Ectodermal cell (in vitro differentiated cells): ENCODE measurements around the gene TPI1.
A peak's percentile ranks its signal among the peaks of the same experiment; 100 is the strongest.
"Not testable (repeated sequence)": the region's sequence is repeated elsewhere in the genome, so short reads cannot be mapped to it uniquely, and the experiment has no call there.

Experiments
- H3K27ac ChIP-seq: 2 replicates; pipeline ENCODE4 v1.7.0; 2013; ENCODE audit warnings: mild to moderate bottlenecking, low read depth, low read length; ENCODE audit not compliant: insufficient read depth, poor library complexity, severe bottlenecking
- H3K27me3 ChIP-seq: 2 replicates; pipeline ENCODE4 v1.7.0; 2013; ENCODE audit warnings: mild to moderate bottlenecking, low read length; ENCODE audit not compliant: insufficient read depth, control insufficient read depth, poor library complexity, severe bottlenecking
- H3K36me3 ChIP-seq: one replicate; pipeline ENCODE4 v1.7.0; 2013; ENCODE audit warnings: low read length; ENCODE audit not compliant: control insufficient read depth, insufficient read depth
- H3K4me1 ChIP-seq: one replicate; pipeline ENCODE4 v1.7.0; 2013; ENCODE audit warnings: low read length; ENCODE audit not compliant: control insufficient read depth, insufficient read depth
- H3K4me3 ChIP-seq: 2 replicates; pipeline ENCODE4 v1.7.0; 2013; ENCODE audit warnings: low read depth, low read length, control low read depth; ENCODE audit not compliant: insufficient read depth
- H3K9me3 ChIP-seq: 2 replicates; pipeline ENCODE4 v1.7.0; 2013; ENCODE audit warnings: mild to moderate bottlenecking, low read length, moderate library complexity; ENCODE audit not compliant: control insufficient read depth
- whole genome bisulfite sequencing, 2 experiments: methylation state at CpG; one replicate each; pipeline ENCODE4 v1.1.7; 2013; ENCODE audit warnings: missing lambda C conversion rate in 2 of 2; 5-methylcytosine and 5-hydroxymethylcytosine counted together

Gene TPI1

GRCh38 chr12:6879824-6880223, 12.5 kb downstream of the TPI1 start:
- H3K27me3 ChIP-seq, H3K4me3 ChIP-seq, H3K36me3 ChIP-seq, H3K4me1 ChIP-seq, H3K9me3 ChIP-seq, H3K27ac ChIP-seq: not testable (repeated sequence)
- WGBS, 2 experiments: 92 to 94% methylated on average over 10 to 11 of the region's 11 CpGs

- Histone ChIP-seq H3K4me1 (peaks cover 6% of the 10 kb centered on the region), H3K36me3 (no peaks in the 10 kb centered on the region), H3K27me3 (no peaks in the 10 kb centered on the region), H3K27ac (no peak overlapping the region), H3K9me3 (no peaks in the 10 kb centered on the region), H3K4me3 (no peak overlapping the region)
- 90 to 96% methylated on average over 5 of the region's 5 CpGs for WGBS, 2 experiments
Observed at GRCh38 chr12:6883252-6883651, 15.9 kb downstream of the TPI1 start.

GRCh38 chr12:6883683-6884082, 16.4 kb downstream of the TPI1 start:
- Histone ChIP-seq H3K27ac (no peak overlapping the region), H3K4me3 (no peak overlapping the region), H3K36me3 (no peaks in the 10 kb centered on the region), H3K9me3 (no peaks in the 10 kb centered on the region), H3K4me1 (peaks cover 6% of the 10 kb centered on the region), H3K27me3 (no peaks in the 10 kb centered on the region)
- 95 to 97% methylated on average over 11 of the region's 11 CpGs for WGBS, 2 experiments

GRCh38 chr12:6884539-6884938, 17.2 kb downstream of the TPI1 start:
- Histone ChIP-seq H3K36me3 (no peaks in the 10 kb centered on the region), H3K4me1 (peaks cover 6% of the 10 kb centered on the region), H3K4me3 (no peak overlapping the region), H3K27me3 (no peaks in the 10 kb centered on the region), H3K9me3 (no peaks in the 10 kb centered on the region), H3K27ac (no peak overlapping the region)
- 83 to 86% methylated on average over 22 of the region's 22 CpGs for WGBS, 2 experiments

- H3K9me3 ChIP-seq, H3K4me3 ChIP-seq, H3K27ac ChIP-seq, H3K27me3 ChIP-seq, H3K36me3 ChIP-seq, H3K4me1 ChIP-seq: not testable (repeated sequence)
- 37 to 44% methylated on average over 11 of the region's 15 CpGs for WGBS, 2 experiments
Observed at GRCh38 chr12:6886206-6886999, 19.1 kb downstream of the TPI1 start.

- Histone ChIP-seq H3K9me3 (no peaks in the 10 kb centered on the region), H3K4me3 (no peak overlapping the region), H3K36me3 (no peaks in the 10 kb centered on the region), H3K4me1 (peaks cover 6% of the 10 kb centered on the region), H3K27me3 (no peaks in the 10 kb centered on the region), H3K27ac (no peak overlapping the region)
- 88 to 91% methylated on average over 8 of the region's 8 CpGs for WGBS, 2 experiments
Observed at GRCh38 chr12:6887460-6887859, 20.1 kb downstream of the TPI1 start.

GRCh38 chr12:6888360-6888759, 21.0 kb downstream of the TPI1 start:
- Histone ChIP-seq H3K9me3 (no peaks in the 10 kb centered on the region), H3K27ac (no peak overlapping the region), H3K36me3 (no peaks in the 10 kb centered on the region), H3K4me1 (peaks cover 6% of the 10 kb centered on the region), H3K4me3 (no peak overlapping the region), H3K27me3 (no peaks in the 10 kb centered on the region)
- 86 to 92% methylated on average over 2 of the region's 2 CpGs for WGBS, 2 experiments

GRCh38 chr12:6888794-6889193, 21.5 kb downstream of the TPI1 start:
- H3K4me3 ChIP-seq, H3K9me3 ChIP-seq, H3K4me1 ChIP-seq, H3K27me3 ChIP-seq, H3K36me3 ChIP-seq, H3K27ac ChIP-seq: not testable (repeated sequence)
- 86 to 90% methylated on average over 7 of the region's 7 CpGs for WGBS, 2 experiments

GRCh38 chr12:6889775-6890573, 22.6 kb downstream of the TPI1 start:
- H3K4me1 ChIP-seq, H3K9me3 ChIP-seq, H3K36me3 ChIP-seq, H3K4me3 ChIP-seq, H3K27me3 ChIP-seq: not testable (repeated sequence)
- whole genome bisulfite sequencing, 2 experiments: 90 to 94% methylated on average over 20 of the region's 21 CpGs
- peak overlapping the region; percentile 79 for H3K27ac ChIP-seq

GRCh38 chr12:6890789-6891645, 23.7 kb downstream of the TPI1 start:
- 7 to 8% methylated on average over 68 of the region's 68 CpGs for WGBS, 2 experiments
- H3K4me3 ChIP-seq: peak overlapping the region; percentile 43
- no peaks in the 10 kb centered on the region for H3K9me3 ChIP-seq
- H3K4me1 ChIP-seq: no peaks in the 10 kb centered on the region
- H3K36me3 ChIP-seq: no peaks in the 10 kb centered on the region
- H3K27ac ChIP-seq: peak overlapping the region; percentile 79
- H3K27me3 ChIP-seq: no peaks in the 10 kb centered on the region
